ENCODE results near the gene KRTAP10-5.
"Not testable (repeated sequence)": the region's sequence is repeated elsewhere in the genome, so short reads cannot be mapped to it uniquely, and the experiment has no call there.

Gene KRTAP10-5, protein sequence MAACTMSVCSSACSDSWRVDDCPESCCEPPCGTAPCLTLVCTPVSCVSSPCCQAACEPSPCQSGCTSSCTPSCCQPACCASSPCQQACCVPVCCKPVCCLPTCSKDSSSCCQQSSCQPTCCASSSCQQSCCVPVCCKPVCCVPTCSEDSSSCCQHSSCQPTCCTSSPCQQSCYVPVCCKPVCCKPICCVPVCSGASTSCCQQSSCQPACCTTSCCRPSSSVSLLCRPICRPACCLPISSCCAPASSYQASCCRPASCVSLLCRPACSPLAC

DNA sequence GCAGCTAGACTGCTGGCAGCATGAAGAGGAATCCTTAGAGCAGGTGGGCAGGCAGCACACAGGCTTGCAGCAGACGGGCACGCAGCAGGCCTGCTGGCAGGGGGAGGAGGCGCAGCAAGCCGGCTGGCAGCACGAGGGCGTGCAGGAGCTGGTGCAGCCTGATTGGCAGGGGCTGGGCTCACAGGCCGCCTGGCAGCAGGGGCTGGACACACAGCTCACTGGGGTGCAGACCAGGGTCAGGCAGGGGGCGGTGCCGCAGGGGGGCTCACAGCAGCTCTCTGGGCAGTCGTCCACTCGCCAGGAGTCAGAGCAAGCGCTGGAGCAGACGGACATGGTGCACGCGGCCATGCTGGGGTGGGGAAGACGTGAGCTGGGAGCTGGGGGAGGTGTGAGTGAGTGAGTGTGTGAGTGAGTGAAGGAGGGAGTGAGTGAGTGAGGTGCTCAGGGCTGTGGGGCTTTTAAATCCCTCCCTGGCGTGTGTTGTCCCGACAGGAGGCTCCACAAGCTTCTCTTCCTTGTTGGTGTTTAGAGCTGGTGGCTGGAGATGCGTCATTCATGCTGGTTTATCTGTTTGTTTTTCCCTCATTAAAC is at the start of gene KRTAP10-5:
KRTAP10-5 (minus strand) TSS at position 374 of the 591 bp plus-strand sequence; CDS start at position 348, 26 bp downstream.
- DNase-seq (ENCODE audit: low spot score); FAIRE-seq: not testable (repeated sequence)

DNA sequence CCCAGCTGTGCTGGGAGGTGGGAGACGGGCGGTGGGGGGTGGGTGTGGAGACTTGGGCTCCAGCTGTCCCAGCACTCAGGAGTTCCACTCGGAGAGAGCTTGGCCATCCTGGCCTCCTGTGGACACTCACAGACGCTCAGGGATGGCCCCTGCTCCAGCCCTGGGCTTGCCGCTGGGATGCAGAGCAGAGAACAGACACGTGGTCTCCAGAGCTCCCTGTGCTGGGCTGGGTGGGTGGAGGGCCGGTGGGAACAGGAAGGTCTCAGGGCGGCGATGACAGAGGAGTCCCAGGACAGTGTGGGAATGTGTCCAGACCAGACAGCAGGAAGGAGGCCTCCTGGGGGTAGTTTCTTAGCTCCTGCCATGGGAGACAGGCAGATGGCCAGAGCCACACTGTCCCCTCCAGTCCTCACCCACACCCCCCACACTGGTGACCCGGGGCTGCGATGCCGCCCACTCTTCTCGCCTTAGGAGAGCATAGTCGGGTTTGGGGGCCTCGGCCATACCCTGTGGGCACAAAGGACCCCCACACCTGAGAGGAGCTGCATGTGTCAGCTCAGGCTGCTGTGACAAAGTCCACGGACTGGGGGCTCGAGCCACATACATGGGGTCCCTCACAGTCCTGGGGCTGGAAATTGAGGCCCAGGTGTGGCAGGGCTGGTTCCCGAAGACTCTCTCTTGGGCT is 48.4 kb upstream of the KRTAP10-5 start:
- no peak for DNase-seq (ENCODE audit: low spot score)
- FAIRE-seq = no peak

DNA sequence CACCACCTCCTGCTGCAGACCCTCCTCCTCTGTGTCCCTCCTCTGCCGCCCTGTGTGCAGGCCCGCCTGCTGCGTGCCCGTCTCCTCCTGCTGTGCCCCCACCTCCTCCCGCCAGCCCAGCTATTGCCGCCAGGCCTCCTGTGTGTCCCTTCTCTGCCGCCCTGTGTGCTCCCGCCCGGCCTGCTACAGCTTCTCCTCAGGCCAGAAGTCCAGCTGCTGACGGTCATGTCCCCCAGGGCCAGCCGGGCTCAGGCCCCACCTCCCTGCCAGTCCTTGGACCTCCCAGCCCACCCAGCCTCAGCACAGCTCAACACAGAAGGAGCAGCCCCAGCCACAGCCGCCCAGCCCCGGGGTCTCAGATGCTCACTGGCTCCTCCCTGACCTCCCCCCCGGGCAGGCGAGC is 47.4 kb upstream of the KRTAP10-5 start:
- not testable (repeated sequence) for DNase-seq (ENCODE audit: low spot score); FAIRE-seq

DNA sequence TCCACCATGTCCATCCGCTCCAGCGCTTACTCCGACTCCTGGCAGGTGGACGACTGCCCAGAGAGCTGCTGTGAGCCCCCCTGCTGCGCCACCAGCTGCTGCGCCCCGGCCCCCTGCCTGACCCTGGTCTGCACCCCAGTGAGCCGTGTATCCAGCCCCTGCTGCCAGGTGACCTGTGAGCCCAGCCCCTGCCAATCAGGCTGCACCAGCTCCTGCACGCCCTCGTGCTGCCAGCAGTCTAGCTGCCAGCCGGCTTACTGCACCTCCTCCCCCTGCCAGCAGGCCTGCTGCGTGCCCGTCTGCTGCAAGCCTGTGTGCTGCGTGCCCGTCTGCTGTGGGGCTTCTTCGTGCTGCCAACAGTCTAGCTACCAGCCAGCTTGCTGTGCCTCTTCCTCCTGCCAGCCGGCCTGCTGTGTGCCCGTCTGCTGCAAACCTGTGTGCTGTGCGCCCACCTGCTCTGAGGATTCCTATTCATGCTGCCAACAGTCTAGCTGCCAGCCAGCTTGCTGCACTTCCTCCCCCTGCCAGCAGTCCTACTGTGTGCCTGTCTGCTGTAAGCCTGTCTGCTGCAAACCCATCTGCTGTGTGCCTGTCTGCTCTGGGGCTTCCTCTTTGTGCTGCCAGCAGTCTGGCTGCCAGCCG is 46.9 kb upstream of the KRTAP10-5 start:
- not testable (repeated sequence) for FAIRE-seq; DNase-seq (ENCODE audit: low spot score)

DNA sequence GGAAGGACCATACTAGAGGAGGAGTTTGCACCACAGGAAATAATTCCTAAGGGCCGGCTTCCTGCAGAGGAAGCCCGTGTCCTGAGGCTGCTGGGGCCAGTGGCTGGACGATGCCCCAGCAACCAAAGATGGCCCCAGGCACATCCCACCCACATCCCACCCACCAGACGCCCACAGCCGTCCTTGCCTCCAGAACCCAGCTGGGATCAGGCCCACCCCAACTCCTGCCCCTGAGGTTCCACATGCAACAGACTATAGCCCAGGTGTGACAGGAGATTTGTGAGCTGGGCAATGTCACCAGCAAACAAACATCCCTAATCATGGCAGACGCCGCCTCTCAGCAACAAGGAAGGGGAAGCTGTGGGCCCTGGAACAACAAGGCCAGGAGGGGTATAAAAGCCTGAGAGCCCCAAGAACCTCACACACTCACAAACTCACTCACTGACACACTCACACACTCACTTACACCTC is 46.3 kb upstream of the KRTAP10-5 start, which contains the start of gene KRTAP10-9:
KRTAP10-9 (plus strand) TSS at position 421 of the 471 bp plus-strand sequence. CDS start 79 bp downstream, outside the sequence.
- no peak for FAIRE-seq
- DNase-seq (ENCODE audit: low spot score) = no peak

DNA sequence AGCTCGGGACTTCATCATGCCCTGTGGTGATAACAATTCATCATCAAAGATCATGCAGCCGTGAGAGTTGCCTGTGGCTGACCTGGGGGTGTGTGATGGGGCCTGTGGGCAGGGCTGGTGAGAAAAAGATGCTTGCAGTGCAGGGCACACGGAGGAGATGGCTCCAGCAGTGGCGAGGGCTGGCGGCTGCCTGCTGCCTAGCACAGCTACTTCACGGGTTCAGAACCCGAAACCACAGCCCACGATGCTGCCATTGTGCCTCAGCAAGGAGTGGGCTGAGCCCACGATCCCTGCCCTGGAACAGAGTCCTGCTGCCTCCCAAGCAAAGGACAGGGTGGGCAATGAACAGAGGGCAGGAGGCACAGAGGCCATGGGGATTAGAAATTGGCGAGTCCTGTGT is 45.9 kb upstream of the KRTAP10-5 start:
- DNase-seq (ENCODE audit: low spot score) (no peak), FAIRE-seq (no peak)

DNA sequence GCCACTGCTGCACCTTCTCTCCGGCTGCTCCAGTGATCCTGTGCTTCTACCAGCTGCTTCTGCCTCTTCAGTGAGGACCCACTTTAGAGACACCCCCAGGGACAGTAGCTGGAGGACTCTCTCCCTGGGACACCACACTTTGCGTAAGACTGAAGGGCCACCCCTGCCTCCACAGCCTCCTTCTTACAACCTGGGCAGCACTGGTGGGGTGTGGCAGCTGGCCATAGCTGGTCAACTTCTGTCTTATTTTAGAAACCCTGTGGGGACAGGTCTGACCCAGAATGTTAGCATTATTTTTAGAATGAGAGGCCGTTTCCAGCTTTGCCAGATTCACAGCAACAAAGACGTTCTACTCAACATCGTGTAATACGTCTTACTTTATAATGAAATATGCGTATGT is 45.4 kb upstream of the KRTAP10-5 start:
- FAIRE-seq (no peak), DNase-seq (ENCODE audit: low spot score) (no peak)

DNA sequence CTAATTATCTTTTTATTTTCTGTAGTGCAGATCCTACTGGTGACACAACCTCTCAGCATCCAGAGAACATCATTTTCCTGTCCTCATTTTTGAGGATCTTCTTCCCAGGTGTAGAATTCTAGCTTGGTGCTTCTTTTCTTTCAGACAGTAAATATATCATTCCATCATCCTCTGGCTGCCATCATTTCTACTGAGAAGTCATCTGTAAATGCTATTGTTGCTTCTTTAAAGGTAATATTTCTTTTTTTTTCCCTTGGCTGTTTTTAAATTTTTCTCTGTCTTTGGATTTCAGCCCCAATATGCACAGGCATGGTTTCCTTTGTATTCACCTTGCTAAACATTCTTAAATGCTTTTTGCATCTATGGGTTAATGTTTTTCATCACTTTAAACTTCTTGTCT is 43.2 kb upstream of the KRTAP10-5 start:
- FAIRE-seq = no peak
- no peak for DNase-seq (ENCODE audit: low spot score)

DNA sequence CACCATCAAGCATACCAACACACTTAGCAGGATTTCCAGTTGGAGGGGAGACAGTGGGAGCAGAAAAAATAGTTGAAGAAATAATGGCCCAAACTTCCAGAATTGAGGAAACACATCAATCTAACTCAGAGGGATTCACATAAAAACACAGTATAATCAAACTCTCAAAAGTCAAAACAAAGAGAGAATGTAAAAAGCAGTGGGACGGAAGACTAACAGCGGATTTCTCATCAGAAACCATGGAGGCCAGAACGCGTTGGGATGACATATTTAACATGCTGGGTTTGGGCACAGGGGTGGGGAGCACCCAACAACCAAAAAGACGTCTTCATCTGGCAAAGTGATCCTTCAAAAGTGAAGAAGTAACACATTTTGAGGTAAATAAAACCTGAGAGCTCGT is 39.5 kb upstream of the KRTAP10-5 start:
- FAIRE-seq = no peak
- no peak for DNase-seq (ENCODE audit: low spot score)

DNA sequence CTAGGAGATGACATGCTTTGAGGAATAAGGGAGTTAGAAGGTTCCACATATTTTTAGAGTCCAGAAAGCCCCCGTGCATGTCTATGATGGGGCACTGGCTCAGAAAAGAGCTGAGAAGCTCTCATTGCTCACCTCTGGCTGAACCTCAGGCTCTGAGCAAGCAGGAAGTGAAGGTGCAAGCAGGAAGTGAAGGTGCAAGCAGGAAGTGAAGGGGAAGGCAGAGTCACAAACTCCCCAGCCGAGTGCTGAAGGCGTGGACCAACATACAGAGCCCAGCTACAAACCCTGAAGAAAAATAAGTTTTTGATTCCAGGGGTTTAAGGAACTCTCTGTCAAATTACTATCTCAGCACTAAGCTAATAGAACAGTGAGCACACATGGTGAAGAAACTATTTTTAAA is 38.5 kb upstream of the KRTAP10-5 start:
- no peak for FAIRE-seq
- no peak for DNase-seq (ENCODE audit: low spot score)

DNA sequence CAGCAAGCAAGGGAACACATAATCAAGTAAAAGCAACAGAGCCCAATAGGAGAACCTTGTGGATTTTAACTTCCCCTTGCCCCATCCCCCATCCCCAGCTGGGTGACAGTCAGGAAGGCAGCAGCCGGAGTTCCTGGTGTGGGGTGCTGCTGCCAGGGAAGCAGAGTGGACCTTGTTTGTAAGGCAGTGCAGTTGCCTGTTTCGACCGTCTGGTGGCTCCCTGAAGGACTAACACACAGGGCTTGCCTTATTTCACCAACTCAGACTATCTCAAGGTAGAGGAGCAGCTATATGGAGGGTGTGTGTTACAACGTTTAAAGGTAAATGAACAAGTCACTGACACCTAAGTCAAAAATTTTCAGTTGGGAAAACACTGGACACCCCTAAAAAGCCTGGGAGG is 38.1 kb upstream of the KRTAP10-5 start:
- DNase-seq (ENCODE audit: low spot score) (no peak), FAIRE-seq (no peak)

DNA sequence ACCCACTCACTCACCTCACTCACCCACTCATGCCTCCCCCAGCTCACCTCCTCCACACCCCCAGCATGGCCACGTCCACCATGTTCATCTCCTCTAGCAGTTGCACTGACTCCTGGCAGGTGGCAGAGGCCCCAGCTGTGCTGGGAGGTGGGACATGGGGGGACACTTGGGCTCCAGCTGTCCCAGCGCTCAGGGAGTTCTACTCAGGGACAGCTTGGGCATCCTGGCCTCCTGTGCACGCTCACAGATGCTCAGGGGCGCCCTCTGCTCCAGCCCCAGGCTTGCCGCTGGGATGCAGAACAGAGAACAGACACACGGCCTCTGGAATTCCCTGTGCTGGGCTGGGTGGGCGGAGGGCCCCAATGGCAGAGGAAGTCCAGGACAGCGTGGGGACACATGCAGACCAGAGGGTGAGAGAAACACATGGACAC is 36.7 kb upstream of the KRTAP10-5 start:
- DNase-seq (ENCODE audit: low spot score) (no peak), FAIRE-seq (no peak)

DNA sequence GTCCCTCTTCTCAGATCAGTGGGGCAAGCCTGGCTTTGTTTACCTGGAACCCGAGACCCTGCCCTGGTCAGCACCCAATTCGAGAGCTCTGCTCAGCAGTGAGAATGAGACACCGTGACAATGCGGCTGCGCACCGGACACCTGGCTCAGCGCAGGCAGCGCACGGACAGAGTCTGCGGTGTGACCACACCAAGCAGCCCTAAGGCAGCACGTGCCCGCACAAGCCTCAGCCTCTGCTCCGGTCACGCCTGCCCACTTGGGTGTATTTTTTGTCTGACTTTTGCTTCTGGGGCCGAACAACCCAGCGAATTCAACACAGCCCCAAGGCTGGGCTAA is 36.2 kb upstream of the KRTAP10-5 start:
- no peak for DNase-seq (ENCODE audit: low spot score)
- no peak for FAIRE-seq

DNA sequence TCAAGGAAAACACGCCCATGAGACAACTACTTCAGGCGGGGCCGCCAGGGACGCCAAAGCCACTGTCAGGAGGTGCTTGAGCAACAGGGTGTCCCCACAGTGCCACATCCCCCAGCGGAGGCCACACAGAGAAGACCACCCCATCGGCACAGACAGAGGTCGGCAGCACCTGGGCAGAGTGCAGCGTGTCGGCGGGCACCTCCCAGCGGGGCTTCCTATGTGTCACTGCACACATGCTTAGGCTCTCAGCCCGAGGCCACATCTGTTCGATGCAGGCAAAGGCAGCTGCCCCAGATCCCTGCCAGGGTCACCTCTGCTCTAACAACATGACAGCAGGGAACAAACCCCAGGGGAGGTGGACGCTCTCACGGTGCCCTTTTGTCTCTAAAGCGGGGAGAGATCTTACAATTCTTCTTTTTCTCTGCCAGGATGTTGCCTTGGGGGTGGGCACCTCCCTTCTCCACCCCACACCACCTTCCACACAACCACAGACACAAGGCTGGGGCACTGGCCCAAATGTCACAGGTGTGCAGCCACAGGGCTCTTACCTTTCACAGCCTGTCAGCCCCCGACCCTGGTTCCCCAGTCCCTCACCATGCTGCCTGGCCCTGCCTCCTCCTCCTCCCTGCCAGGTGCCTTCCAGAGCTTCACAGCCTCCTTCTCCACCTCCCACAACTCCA is 35.6 kb upstream of the KRTAP10-5 start:
- DNase-seq (ENCODE audit: low spot score) = no peak
- FAIRE-seq = no peak

DNA sequence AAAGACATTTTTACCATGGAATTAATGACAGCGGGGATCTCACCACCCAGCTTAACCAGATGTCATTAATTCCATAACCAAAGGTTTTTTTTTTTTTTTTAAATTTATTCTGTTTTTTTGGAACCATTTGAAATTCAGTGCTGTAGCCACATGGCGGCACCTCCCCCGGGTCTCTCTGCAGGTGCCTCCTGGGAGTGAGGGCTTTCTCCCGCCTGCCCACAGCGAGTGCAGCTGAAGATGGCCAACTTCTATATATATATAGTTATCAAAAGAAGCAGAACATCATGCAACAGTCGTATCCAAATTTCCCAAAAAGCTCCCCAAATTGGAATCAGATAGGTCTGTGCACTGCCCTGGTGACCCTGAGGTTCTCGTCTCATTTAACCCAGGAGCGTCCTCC is 35.1 kb upstream of the KRTAP10-5 start:
- DNase-seq (ENCODE audit: low spot score) (no peak), FAIRE-seq (no peak)

DNA sequence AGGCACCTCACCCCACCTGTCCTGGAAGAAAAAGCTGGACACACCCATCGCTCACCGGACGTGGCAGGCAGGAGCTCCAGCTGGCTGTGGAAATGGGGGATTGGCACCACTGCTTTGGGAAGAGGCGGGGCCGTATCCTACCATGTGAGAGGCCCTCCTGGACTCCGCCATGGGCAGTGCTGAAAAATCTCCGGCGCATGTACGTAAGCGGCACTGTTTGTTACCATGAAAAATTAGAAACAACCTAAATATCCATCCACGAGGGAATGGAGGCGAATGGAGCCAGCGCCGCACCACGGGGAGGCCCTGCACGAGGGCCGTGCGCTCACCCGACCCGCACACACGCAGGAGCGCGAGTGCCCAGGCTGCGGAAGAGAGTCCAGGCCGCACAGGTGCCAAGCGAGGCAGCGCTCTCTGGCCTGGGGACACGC is 34.6 kb upstream of the KRTAP10-5 start:
- no peak for FAIRE-seq
- no peak for DNase-seq (ENCODE audit: low spot score)

DNA sequence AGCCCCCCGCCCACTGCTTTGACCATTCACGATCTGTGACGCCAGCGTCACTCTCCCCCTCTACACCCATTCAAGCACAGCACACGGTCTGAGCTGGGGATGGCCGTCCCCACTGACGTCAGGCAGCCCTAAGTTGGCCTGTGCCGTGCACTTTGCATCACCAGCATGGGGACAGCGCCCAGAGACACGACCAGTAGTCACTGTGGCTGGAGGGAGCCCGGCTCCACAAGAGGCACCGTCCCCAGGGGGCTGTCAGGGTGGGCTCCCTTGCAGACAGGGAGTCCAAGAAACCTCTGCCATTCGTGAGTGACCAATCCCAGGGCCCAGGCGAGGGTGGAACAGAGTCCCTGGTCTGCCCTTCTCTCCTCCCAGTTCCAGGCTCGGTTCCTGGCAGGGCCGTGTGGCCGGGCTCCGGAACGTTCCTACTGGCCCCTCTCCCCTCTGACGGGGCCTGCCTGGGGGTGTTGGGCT is 33.8 kb upstream of the KRTAP10-5 start:
- DNase-seq (ENCODE audit: low spot score) = no peak
- no peak for FAIRE-seq

DNA sequence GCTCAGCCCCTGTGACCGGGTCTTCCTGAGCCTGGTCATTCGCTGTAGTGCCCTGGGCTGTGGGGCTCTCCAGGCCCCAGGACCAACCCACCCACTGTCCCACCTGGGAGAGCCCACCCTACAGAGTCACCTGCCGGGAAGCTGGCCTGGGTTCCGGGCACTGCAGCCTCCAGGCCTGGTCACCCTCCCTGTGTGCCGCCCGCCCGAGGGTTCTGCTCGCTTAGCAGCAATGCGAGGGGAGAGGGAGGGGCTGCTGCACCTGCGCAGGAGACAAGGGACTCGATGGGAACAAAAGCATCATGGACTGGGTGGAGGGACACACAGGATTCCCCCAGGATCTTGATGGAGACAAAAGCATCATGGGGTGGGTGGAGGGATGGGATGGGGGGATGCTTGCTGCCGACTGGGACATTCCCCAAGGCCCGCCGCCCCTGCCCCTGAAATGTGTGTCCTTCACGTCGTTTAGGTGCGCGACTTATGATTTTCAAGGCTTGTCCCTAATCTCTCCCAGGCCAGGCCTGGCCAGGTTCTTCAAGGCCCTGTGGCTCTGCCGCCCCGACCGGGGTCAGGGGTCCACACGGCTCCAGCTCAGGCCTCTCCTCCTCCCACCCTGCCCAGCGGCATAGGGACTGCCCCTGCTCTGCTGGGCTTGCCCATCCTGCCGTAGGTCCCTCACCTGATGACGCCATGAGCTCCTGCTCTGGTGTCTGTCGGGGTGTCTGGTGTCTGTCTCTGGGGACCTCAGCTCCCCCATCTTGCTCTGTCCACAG is 33.2 kb upstream of the KRTAP10-5 start:
- DNase-seq (ENCODE audit: low spot score) = no peak
- no peak for FAIRE-seq

DNA sequence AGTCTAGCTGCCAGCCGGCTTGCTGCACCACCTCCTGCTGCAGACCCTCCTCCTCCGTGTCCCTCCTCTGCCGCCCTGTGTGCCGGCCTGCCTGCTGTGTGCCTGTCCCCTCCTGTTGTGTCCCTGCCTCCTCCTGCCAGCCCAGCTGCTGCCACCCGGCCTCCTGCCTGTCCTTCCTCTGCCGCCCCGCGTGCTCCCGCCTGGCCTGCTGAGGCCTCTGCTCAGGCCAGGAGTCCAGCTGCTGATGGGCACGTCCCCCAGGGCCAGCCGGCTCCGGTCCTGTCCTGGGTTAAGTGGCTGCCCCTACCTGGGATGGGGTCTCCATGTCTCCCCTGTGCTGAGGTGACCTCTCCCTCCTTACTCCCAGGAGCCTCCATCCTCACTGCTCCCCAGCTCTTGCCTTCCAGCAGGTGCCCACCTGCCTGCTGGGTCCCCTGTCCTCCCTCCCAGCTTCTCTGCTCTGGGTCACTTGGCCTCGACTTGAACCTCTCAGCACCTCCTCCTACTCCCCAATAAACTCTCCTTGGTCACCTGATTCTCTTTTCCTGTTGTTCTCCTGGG is 32.3 kb upstream of the KRTAP10-5 start:
- DNase-seq (ENCODE audit: low spot score) = no peak
- no peak for FAIRE-seq

DNA sequence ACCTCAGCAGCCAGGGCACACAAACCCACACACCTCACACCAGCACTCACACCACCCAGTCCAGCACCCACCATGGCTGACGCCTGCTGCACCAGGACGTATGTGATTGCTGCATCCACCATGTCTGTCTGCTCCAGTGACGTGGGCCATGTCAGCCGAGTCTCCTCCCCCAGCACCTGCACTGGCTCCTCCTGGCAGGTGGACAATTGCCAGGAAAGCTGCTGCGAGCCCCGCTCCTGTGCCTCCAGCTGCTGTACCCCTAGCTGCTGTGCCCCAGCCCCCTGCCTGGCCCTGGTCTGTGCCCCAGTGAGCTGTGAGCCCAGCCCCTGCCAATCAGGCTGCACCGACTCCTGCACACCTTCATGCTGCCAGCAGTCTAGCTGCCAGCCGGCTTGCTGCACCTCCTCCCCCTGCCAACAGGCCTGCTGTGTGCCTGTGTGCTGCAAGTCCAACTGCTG is 31.7 kb upstream of the KRTAP10-5 start, which contains the start of gene KRTAP10-8:
KRTAP10-8 (plus strand) TSS at position 51 of the 458 bp plus-strand sequence; CDS start at position 73, 22 bp downstream.
- FAIRE-seq (no peak), DNase-seq (ENCODE audit: low spot score) (no peak)
